Bronchial epithelial cell (primary cell): ENCODE results near the gene GGA3. TPM values are rescaled to one million over a fixed set of nuclear protein-coding genes. Genes with fewer than 3 reads are reported as not detected.

Experiments
- DNase-seq: peaks from one replicate; pipeline ENCODE4 v3.0.0-alpha.2; 2010; ENCODE audit warnings: low read depth
- FAIRE-seq: peaks from 2 replicates; lab custom pipeline; 2011; peaks lifted over from hg19 to GRCh38; lab: Jason Lieb, UNC
- H3K27me3 ChIP-seq: 2 replicates; pipeline ENCODE4 v1.5.1; 2011; ENCODE audit warnings: low read length; ENCODE audit not compliant: control insufficient read depth, insufficient read depth
- H3K36me3 ChIP-seq: 2 replicates; pipeline ENCODE4 v1.5.1; 2011; ENCODE audit warnings: low read length; ENCODE audit not compliant: control insufficient read depth, insufficient read depth
- H3K4me3 ChIP-seq: 2 replicates; pipeline ENCODE4 v1.5.1; 2011; ENCODE audit warnings: mild to moderate bottlenecking, low read depth, low read length, control low read depth
- CTCF ChIP-seq: IDR thresholded peaks from 2 replicates; pipeline ENCODE4 v1.5.1; 2011; ENCODE audit warnings: mild to moderate bottlenecking, moderate library complexity, low read length, control low read depth, inconsistent platforms; ENCODE audit not compliant: insufficient read depth, severe bottlenecking
- total RNA-seq: library from RNA; depleted of rRNA; stranded (reverse); fragments of >200 nt; gene quantifications from 2 replicates; pipeline ENCODE4 v1.2.1, GENCODE V29; 2014

GGA3 gene
- 14.5 and 14.7 TPM in 2 replicates for total RNA-seq

GRCh38 chr17:75261336-75262111 is at the start of gene GGA3, which contains the start of gene MRPS7:
Gene GGA3 (minus strand): TSS chr17:75261606. CDS start chr17:75261587, 19 bp downstream.
Gene MRPS7 (plus strand): TSS chr17:75261879. CDS start chr17:75261901, 22 bp downstream.
- Histone ChIP-seq H3K4me3 (peak within 1 kb of the TSS; percentile 60), H3K27me3 (no peaks in the 10 kb centered on the region), H3K36me3 (peaks cover 13% of the 10 kb centered on the region)
- FAIRE-seq, result no peak
- peak; percentile 76 for DNase-seq
- TF ChIP-seq CTCF, result no peak

GRCh38 chr17:75308732-75309629 is 47.6 kb upstream of the GGA3 start:
- Histone ChIP-seq H3K27me3 (no peaks in the 10 kb centered on the region), H3K4me3 (no peak overlapping the region), H3K36me3 (no peaks in the 10 kb centered on the region)
- FAIRE-seq (no peak), DNase-seq (no peak)
- TF ChIP-seq CTCF, result no peak

GRCh38 chr17:75307957-75308731 is 46.7 kb upstream of the GGA3 start:
- DNase-seq (no peak), FAIRE-seq (no peak)
- Histone ChIP-seq H3K4me3 (no peak overlapping the region), H3K27me3 (no peaks in the 10 kb centered on the region), H3K36me3 (no peaks in the 10 kb centered on the region)
- no peak for TF ChIP-seq CTCF

GRCh38 chr17:75301502-75302206 is 40.2 kb upstream of the GGA3 start:
- no peak for TF ChIP-seq CTCF
- H3K27me3 ChIP-seq, result no peaks in the 10 kb centered on the region
- FAIRE-seq (no peak), DNase-seq (no peak)
- no peaks in the 10 kb centered on the region for H3K36me3 ChIP-seq
- H3K4me3 ChIP-seq, result no peak overlapping the region

GRCh38 chr17:75301049-75301448 is 39.6 kb upstream of the GGA3 start:
- FAIRE-seq, result no peak
- no peak for TF ChIP-seq CTCF
- DNase-seq, result no peak
- H3K4me3 ChIP-seq, result no peak overlapping the region
- H3K27me3 ChIP-seq, result no peaks in the 10 kb centered on the region
- no peaks in the 10 kb centered on the region for H3K36me3 ChIP-seq
